ENCODE measurements around the gene BEND3. TPM values are rescaled to one million over a fixed set of nuclear protein-coding genes. Genes with fewer than 3 reads are reported as not detected.

The BEND3 gene
- total and polyA plus RNA-seq, 7 donors: 0.52 to 3.8 (median 1.7) TPM

GRCh38 chr6:107128577-107128976 is 13.3 kb upstream of the BEND3 start:
- no peak for ATAC-seq

GRCh38 chr6:107128175-107128574 is 12.9 kb upstream of the BEND3 start:
- Histone ChIP-seq H3K27me3 (ENCODE audit: insufficient read depth in 3 of 3, low read length in 2 of 3) (no peaks in the 10 kb centered on the region), H3K4me3 (no peak overlapping the region), H3K9me3 (no peaks in the 10 kb centered on the region), H3K36me3 (ENCODE audit: insufficient read depth in 1 of 2, low read depth in 1 of 2) (no peaks in the 10 kb centered on the region), H3K4me1 (no peaks in the 10 kb centered on the region), H3K27ac (no peak overlapping the region)
- ATAC-seq (no peak), DNase-seq (no peak)
- 83 to 96% (median 94%) methylated on average over 1 of the region's 1 CpG for WGBS, 3 donors
- intact Hi-C loops (cut with DNase I): no loop called here
- no peak for TF ChIP-seq CTCF (IDR thresholded peaks at IDR 0.05)

More at GRCh38 chr6:107128577-107128976, 13.3 kb upstream of the BEND3 start:
- no peaks in the 10 kb centered on the region for H3K4me1 ChIP-seq
- no peak overlapping the region for H3K27ac ChIP-seq
- no peaks in the 10 kb centered on the region for H3K27me3 ChIP-seq (ENCODE audit: insufficient read depth in 3 of 3, low read length in 2 of 3)
- no peak overlapping the region for H3K4me3 ChIP-seq
- no peaks in the 10 kb centered on the region for H3K9me3 ChIP-seq
- no peak for TF ChIP-seq CTCF (IDR thresholded peaks at IDR 0.05)
- WGBS, 3 donors: 92 to 93% (median 93%) methylated on average over 2 of the region's 2 CpGs
- H3K36me3 ChIP-seq (ENCODE audit: insufficient read depth in 1 of 2, low read depth in 1 of 2): no peaks in the 10 kb centered on the region
- intact Hi-C loops (cut with DNase I): no loop called here
- no peak for DNase-seq

GRCh38 chr6:107125771-107126170 is 10.5 kb upstream of the BEND3 start:
- Histone ChIP-seq H3K9me3 (no peaks in the 10 kb centered on the region), H3K4me3 (no peak overlapping the region), H3K27ac (no peak overlapping the region), H3K4me1 (no peaks in the 10 kb centered on the region), H3K36me3 (ENCODE audit: insufficient read depth in 1 of 2, low read depth in 1 of 2) (no peaks in the 10 kb centered on the region), H3K27me3 (ENCODE audit: insufficient read depth in 3 of 3, low read length in 2 of 3) (no peaks in the 10 kb centered on the region)
- ATAC-seq: no peak
- WGBS, 3 donors: 61 to 76% (median 64%) methylated on average over 5 of the region's 5 CpGs
- TF ChIP-seq CTCF (IDR thresholded peaks at IDR 0.05): no peak
- DNase-seq: no peak
- intact Hi-C loops (cut with DNase I): no loop called here

- no peaks in the 10 kb centered on the region for H3K9me3 ChIP-seq
- TF ChIP-seq CTCF (IDR thresholded peaks at IDR 0.05): no peak
- 41 to 49% (median 42%) methylated on average over 4 of the region's 4 CpGs for WGBS, 3 donors
- no peak overlapping the region for H3K4me3 ChIP-seq
- DNase-seq (no peak), ATAC-seq (no peak)
- no peaks in the 10 kb centered on the region for H3K27me3 ChIP-seq (ENCODE audit: insufficient read depth in 3 of 3, low read length in 2 of 3)
- intact Hi-C loops (cut with DNase I): no loop called here
- H3K27ac ChIP-seq: no peak overlapping the region
- H3K36me3 ChIP-seq (ENCODE audit: insufficient read depth in 1 of 2, low read depth in 1 of 2): no peaks in the 10 kb centered on the region
- no peaks in the 10 kb centered on the region for H3K4me1 ChIP-seq
Observed at GRCh38 chr6:107124934-107125348, 9.6 kb upstream of the BEND3 start.

GRCh38 chr6:107123501-107123900 is 8.2 kb upstream of the BEND3 start:
- DNase-seq: no peak
- WGBS, 3 donors: 92 to 95% (median 95%) methylated on average over 6 of the region's 6 CpGs
- Histone ChIP-seq H3K27ac (no peak overlapping the region), H3K4me3 (no peak overlapping the region), H3K4me1 (no peaks in the 10 kb centered on the region), H3K27me3 (ENCODE audit: insufficient read depth in 3 of 3, low read length in 2 of 3) (no peaks in the 10 kb centered on the region), H3K9me3 (no peaks in the 10 kb centered on the region), H3K36me3 (ENCODE audit: insufficient read depth in 1 of 2, low read depth in 1 of 2) (no peaks in the 10 kb centered on the region)
- ATAC-seq: no peak
- TF ChIP-seq CTCF (IDR thresholded peaks at IDR 0.05): no peak
- intact Hi-C loops (cut with DNase I): no loop called here
